GM21390 (cell line): ENCODE results near the gene IPO5.
"Not testable (repeated sequence)": the region's sequence is repeated elsewhere in the genome, so short reads cannot be mapped to it uniquely, and the experiment has no call there.

ENCODE experiments used
- ATAC-seq: cut with Tn5 transposase; IDR thresholded peaks from one replicate; pipeline ENCODE4 v1.9.1; 2021; ENCODE audit not compliant: unreplicated experiment

Gene IPO5

GRCh38 chr13:98007001-98007400 lies 53.5 kb downstream of the IPO5 start:
- ATAC-seq = no peak

DNA sequence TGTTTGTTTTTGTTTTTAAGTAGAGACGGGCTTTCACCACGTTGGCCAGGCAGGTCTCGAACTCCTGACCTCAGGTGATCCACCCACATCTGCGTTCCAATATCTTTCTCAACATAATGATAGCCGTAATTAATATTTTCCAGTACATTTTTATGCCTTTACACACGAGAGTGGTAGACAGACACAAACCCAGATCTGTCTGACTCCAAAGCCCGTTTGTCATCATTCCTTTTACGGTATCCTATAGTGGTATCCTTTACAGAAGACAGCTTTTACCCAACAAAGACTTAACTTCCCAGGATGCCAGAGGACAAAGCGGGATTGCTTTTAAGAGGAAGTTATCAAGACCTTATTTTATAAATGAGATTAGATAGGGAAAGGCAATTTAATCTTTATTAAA lies 59.8 kb downstream of the IPO5 start:
- no peak for ATAC-seq

DNA sequence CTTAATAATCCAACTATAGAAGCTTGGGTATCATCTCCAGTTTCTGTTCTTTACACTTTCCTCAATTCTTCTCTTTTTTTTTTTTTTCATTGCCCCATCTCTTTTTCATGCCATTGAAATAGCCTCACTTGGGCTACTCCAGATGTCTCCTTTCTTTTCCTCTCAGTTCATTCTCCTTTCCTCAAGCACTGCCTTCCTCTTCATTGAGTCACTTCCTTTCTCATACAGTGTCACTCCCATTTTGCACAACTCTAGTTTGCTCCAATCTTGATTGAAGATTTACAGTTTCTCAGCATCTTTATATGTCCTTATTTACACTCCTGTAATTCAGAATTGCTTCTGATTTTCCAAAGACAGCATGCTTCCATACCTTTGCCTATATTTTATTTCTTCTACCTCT lies 61.3 kb downstream of the IPO5 start:
- no peak for ATAC-seq

DNA sequence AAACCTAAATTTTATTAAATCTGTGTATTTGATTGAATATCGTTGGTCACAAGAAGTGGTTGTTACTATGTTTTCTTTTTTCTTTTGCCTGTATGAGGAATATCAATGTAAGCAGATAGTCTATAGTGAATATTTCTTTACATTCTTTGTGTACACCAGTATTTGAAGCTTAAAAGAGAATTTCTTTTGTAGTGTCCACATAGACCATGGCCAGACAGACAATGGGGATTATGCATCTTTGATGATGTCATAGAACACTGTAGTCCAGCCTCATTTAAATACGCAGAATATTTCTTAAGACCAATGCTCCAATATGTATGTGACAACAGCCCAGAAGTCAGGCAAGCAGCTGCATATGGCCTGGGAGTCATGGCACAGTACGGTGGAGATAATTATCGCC lies 64.8 kb downstream of the IPO5 start:
- no peak for ATAC-seq

DNA sequence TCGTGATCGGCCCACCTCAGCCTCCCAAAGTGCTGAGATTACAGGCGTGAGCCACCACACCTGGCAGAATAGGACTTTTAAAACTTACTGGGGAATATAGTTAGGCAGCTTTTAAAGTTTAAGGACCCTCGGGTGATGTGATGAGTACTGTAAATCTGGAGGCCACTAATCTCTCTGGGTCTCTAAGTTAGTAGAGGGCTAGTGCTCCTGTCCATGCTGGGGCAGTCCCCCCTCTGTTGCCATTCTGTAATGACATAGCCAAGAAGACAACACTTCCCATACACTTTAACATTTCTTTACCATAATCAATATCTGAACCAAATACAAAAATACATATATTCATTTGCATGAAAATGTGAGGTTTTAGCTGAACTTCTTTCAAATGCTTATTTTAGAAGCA lies 65.7 kb downstream of the IPO5 start:
- ATAC-seq = no peak

DNA sequence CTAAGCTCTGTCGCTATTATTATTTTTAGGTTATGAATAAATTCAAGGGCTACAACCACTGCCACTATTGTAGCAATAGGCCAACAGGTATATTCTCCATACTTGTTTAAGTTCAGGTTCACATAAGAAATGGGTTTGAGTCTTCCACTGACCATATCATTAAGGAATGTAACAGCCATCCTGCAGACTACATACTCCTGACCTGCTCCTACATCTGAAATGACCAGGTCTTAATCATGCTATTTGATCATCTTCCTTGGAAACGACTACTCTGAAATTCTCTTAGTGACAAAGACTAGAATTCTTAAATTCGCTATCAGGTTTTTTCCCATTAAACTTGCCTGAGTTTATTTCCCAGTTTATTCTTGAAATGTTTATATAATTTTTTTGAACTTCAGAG lies 66.8 kb downstream of the IPO5 start:
- no peak for ATAC-seq

- ATAC-seq = no peak
Measured at GRCh38 chr13:98022210-98022609, 68.7 kb downstream of the IPO5 start.

DNA sequence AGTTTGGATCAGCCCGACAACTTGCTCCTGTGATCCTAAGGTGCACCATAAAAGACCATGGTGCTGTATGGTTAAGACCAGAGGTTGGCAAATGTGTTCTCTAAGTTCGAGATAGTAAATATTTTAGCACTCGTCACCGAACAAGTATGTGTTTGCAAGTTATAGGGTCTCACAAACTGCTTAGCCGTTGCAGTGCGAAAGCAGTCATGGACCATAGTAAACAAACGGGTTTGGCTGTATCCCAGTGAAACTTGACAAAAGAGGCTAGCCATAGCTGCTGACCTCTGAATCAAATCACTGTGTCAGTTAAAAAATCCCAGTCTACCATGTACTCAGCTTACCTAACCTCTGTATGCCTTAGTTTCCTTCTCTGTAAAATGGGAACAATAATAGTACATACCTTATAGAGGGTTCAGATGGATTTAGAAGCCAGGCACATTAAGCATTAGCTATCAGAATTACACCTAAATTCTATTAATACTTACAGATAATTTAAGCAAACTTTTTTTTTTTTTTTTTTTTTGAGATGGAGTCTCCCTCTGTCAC lies 72.1 kb downstream of the IPO5 start:
- ATAC-seq = no peak

DNA sequence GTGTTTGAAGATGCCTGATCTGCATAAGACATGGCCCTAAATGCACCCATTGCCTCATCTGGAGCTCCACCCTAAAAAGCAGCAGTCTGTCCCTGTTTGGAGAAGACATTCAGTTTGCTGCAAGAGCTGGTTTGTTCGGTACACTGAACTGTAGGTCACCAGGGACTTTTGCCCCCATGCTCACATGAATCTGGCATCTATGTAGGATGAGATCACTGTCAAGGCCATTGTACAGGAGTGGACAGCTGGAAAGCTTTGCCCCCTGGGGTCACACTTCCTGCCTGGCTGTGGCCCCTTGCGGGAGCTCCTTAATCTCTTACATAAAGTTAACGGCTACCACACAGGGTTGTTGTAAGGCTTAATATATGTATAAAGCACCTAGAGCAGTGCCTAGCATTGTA lies 73.0 kb downstream of the IPO5 start:
- no peak for ATAC-seq

DNA sequence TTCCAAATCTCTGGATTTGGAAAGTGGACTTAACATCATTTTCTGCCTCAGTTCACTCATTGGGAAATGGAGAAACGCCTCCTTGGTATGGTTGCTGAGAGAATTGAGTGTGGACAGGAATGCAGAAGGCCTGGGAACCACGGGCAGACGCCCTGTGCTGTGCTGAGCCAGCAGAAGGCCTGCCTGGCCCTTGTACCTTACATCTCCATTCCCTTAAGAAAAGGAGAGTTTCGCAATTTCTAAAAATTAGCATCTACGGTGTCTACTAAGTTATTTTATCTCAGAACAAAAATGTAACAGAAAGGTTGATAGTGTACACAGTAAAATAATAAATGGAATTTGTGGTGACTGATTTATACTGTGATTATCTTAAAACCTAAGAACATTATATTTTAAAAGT lies 78.7 kb downstream of the IPO5 start:
- ATAC-seq = no peak

GRCh38 chr13:98033277-98034247 lies 80.1 kb downstream of the IPO5 start:
- ATAC-seq = no peak

GRCh38 chr13:98035373-98035772 lies 81.9 kb downstream of the IPO5 start:
- ATAC-seq = no peak

DNA sequence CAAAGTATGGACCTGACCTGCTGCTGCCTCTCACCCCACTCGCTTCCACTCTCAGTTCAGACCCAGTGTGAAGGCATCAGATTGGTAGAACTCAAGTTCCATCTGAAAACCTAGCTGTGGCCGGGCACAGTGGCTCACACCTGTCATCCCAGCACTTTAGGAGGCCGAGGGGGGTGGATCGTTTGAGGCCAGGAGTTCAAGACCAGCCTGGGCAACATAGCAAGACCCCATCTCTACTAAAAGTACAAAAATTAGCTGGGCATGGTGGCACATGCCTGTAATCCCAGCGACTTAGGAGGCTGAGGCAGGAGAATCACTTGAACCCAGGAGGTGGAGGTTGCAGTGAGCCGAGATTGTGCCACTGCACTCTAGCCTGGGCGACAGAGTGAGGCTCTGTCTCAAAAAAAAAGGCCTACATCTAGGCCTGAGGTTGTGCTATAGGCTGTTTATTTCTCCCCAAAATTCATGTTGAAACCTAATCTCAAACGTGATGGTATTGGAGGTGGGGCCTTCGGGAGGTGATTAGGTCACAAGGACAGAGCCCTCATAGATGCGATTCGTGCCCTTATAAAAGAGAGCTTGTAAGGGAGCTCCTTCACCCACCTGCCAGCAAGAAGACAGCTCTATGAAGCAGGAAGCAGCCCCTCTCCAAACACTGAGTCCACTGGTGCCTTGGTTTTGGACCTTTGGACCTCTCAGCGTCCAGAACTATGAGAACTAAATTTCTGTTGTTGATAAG lies 83.3 kb downstream of the IPO5 start:
- not testable (repeated sequence) for ATAC-seq

- no peak for ATAC-seq
Measured at GRCh38 chr13:98039261-98039660, 85.8 kb downstream of the IPO5 start.

DNA sequence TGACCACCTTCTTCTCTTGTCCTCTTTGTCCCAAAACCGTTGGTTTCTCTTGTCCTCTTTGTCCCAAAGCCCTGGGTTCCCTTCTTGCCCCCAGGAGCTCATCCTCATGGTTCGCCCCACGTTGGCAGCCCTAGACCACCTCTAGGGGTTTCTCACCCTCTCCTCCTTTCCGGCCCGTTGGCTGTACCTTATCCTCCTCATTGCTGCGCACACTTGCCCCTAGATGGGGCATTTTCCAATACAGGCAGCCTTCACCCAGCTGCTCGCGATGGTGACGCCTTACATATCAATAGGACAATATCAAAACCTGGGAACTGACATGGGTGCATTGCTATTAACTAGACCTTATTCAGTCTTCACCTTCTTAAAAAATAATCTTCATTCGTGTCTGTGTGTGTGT lies 86.5 kb downstream of the IPO5 start:
- no peak for ATAC-seq

DNA sequence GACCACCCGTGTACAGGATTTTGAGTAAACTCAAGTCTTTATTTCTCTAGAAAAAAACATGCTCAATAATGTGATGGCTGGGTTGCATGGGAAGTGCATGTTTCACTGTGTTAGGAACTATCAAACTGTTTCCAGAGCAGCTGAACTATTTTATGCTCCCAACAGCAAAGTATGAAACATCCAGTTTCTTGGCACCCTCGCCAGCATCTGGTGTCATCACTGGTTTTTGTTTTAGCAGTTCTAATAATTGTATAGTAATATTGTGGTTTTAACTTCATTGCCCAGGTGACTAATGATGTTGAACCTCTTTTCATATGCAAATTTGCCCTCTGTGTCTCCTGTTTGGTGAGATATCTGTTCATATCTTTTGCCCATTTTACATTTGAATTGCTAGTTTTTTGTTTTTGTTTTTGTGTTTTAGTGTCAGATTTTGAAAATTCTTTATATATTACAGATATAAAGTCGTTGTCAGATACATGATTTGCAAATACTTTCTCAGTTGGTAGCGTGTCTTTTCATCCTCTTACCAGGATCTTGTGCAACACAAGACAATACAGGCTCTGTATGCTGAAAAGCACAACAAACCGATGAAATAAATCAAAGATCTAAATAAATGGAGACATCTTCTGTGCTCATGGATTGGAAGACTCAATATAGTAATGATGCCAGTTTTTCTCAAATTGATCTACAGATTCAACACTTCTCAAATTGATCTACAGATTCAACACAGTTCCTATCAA lies 87.8 kb downstream of the IPO5 start:
- ATAC-seq = no peak

DNA sequence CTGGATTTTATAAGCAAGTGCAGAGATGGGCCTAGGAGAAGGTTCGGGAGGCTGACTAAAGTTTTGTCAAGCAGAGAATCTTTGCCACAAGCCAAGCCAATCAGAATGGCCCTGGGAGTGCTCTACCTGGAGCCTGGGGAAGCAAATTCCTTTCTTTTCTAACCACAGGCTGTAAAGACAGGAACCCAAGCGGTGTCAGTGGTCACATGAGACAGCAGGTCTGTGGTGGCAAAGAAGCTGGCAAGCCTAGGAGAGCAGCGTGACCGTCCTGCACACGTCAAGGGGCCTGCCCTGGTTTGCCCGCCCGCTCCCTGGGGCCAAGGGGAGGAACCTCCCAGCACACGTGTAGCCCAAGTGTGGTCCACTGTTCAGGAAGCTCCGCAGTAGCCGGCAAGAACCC lies 90.8 kb downstream of the IPO5 start:
- no peak for ATAC-seq

- not testable (repeated sequence) for ATAC-seq
Measured at GRCh38 chr13:98047785-98048184, 94.3 kb downstream of the IPO5 start.

GRCh38 chr13:98048265-98048664 lies 94.8 kb downstream of the IPO5 start:
- ATAC-seq = no peak

- no peak for ATAC-seq
Measured at GRCh38 chr13:98050041-98050466, 96.6 kb downstream of the IPO5 start.

- no peak for ATAC-seq
Measured at GRCh38 chr13:98052412-98052811, 98.9 kb downstream of the IPO5 start.
